Esophagus (tissue), 2 donors: ENCODE data around the gene COLGALT1. TPM values are rescaled to one million over a fixed set of nuclear protein-coding genes. Genes with fewer than 3 reads are reported as not detected.

Experiments
- H3K27ac ChIP-seq, 2 donors: one replicate each; pipeline ENCODE4 v1.5.1; 2013; ENCODE audit warnings: low read depth in 2 of 2, mild to moderate bottlenecking in 2 of 2, inconsistent platforms in 1 of 2, low read length in 1 of 2, moderate library complexity in 1 of 2
- H3K27me3 ChIP-seq, 2 donors: one replicate each; pipeline ENCODE4 v1.6.1; 2013; ENCODE audit warnings: low read length in 2 of 2, control low read depth in 1 of 2, mild to moderate bottlenecking in 1 of 2; ENCODE audit not compliant: insufficient read depth in 2 of 2, control insufficient read depth in 1 of 2
- H3K36me3 ChIP-seq, 2 donors: one replicate each; pipeline ENCODE4 v1.6.1; 2013; ENCODE audit warnings: low read length in 1 of 2; ENCODE audit not compliant: control insufficient read depth in 2 of 2, insufficient read depth in 2 of 2
- H3K4me1 ChIP-seq, 2 donors: one replicate each; pipeline ENCODE4 v1.6.1; 2013; ENCODE audit warnings: low read length in 1 of 2; ENCODE audit not compliant: control insufficient read depth in 2 of 2, insufficient read depth in 2 of 2
- H3K4me3 ChIP-seq, 2 donors: one replicate each; pipeline ENCODE4 v1.5.1; 2013; ENCODE audit warnings: low read length in 2 of 2, mild to moderate bottlenecking in 2 of 2, low read depth in 1 of 2, moderate library complexity in 1 of 2
- H3K9me3 ChIP-seq, 2 donors: one replicate each; pipeline ENCODE4 v1.6.1; 2013; ENCODE audit warnings: mild to moderate bottlenecking in 2 of 2, low read depth in 1 of 2, low read length in 1 of 2, moderate library complexity in 1 of 2; ENCODE audit not compliant: control insufficient read depth in 2 of 2, insufficient read depth in 1 of 2
- WGBS, 2 donors: extraction: QIAGEN DNeasy Blood & Tissue Kit; methylation state at CpG; one replicate each; pipeline ENCODE4 v1.1.7; 2013; 5-methylcytosine and 5-hydroxymethylcytosine counted together
- polyA plus RNA-seq, 2 donors: library from polyadenylated mRNA; stranded (reverse); fragments of 200-250 nt; gene quantifications; one replicate each; pipeline ENCODE4 v1.2.3, GENCODE V29; 2013
- donor health status: healthy with polysubstance abuse.
- donor health status: Bipolar disorder and iron deficiency.

The COLGALT1 gene
- polyA plus RNA-seq, 2 donors = 23.6 to 24.8 TPM

- Histone ChIP-seq H3K4me1 (peaks cover 5 to 8% of the 10 kb centered on the region in 2 donors), H3K27ac (no peak overlapping the region), H3K4me3 (no peak overlapping the region), H3K9me3 (peaks cover 0 to 3% of the 10 kb centered on the region in 2 donors), H3K36me3 (no peaks in the 10 kb centered on the region), H3K27me3 (no peaks in the 10 kb centered on the region)
- 54 to 58% methylated on average over 8 of the region's 8 CpGs for WGBS, 2 donors
These were observed 46.8 kb downstream of the COLGALT1 start for GRCh38 chr19:17602217-17602616.

GRCh38 chr19:17602872-17603510, 47.5 kb downstream of the COLGALT1 start:
- Histone ChIP-seq H3K4me1 (peaks cover 5 to 8% of the 10 kb centered on the region in 2 donors), H3K36me3 (no peaks in the 10 kb centered on the region), H3K27ac (no peak overlapping the region), H3K9me3 (peaks cover 0 to 3% of the 10 kb centered on the region in 2 donors), H3K27me3 (no peaks in the 10 kb centered on the region), H3K4me3 (no peak overlapping the region)
- 74 to 75% methylated on average over 7 of the region's 7 CpGs for WGBS, 2 donors

GRCh38 chr19:17604372-17605025, 49.0 kb downstream of the COLGALT1 start:
- no peaks in the 10 kb centered on the region for H3K27me3 ChIP-seq
- peaks cover 5 to 8% of the 10 kb centered on the region in 2 donors for H3K4me1 ChIP-seq
- H3K9me3 ChIP-seq = peaks cover 0 to 3% of the 10 kb centered on the region in 2 donors
- no peak overlapping the region for H3K4me3 ChIP-seq
- no peak overlapping the region for H3K27ac ChIP-seq
- 50 to 62% methylated on average over 8 of the region's 8 CpGs for WGBS, 2 donors
- H3K36me3 ChIP-seq = no peaks in the 10 kb centered on the region

GRCh38 chr19:17605117-17605516, 49.7 kb downstream of the COLGALT1 start:
- Histone ChIP-seq H3K4me1 (peaks cover 5 to 8% of the 10 kb centered on the region in 2 donors), H3K27ac (no peak overlapping the region), H3K27me3 (no peaks in the 10 kb centered on the region), H3K4me3 (no peak overlapping the region), H3K36me3 (no peaks in the 10 kb centered on the region), H3K9me3 (peaks cover 0 to 3% of the 10 kb centered on the region in 2 donors)
- 84 to 89% methylated on average over 8 of the region's 8 CpGs for WGBS, 2 donors

GRCh38 chr19:17605761-17606589, 50.5 kb downstream of the COLGALT1 start:
- no peak overlapping the region for H3K27ac ChIP-seq
- peak overlapping the region in 1 of 2 donors; percentile 32 for H3K4me3 ChIP-seq
- WGBS, 2 donors = 2 to 6% methylated on average over 79 to 85 of the region's 85 CpGs
- no peaks in the 10 kb centered on the region for H3K27me3 ChIP-seq
- H3K36me3 ChIP-seq = no peaks in the 10 kb centered on the region
- peaks cover 0 to 3% of the 10 kb centered on the region in 2 donors for H3K9me3 ChIP-seq
- H3K4me1 ChIP-seq = peaks cover 5 to 8% of the 10 kb centered on the region in 2 donors

GRCh38 chr19:17606590-17607185, 51.2 kb downstream of the COLGALT1 start:
- peaks cover 5 to 8% of the 10 kb centered on the region in 2 donors for H3K4me1 ChIP-seq
- WGBS, 2 donors = 19 to 22% methylated on average over 18 of the region's 18 CpGs
- peak overlapping the region in 1 of 2 donors; percentile 32 for H3K4me3 ChIP-seq
- H3K9me3 ChIP-seq = peaks cover 0 to 3% of the 10 kb centered on the region in 2 donors
- H3K36me3 ChIP-seq = no peaks in the 10 kb centered on the region
- H3K27ac ChIP-seq = no peak overlapping the region
- no peaks in the 10 kb centered on the region for H3K27me3 ChIP-seq

GRCh38 chr19:17607936-17608335, 52.5 kb downstream of the COLGALT1 start:
- Histone ChIP-seq H3K27me3 (no peaks in the 10 kb centered on the region), H3K36me3 (no peaks in the 10 kb centered on the region), H3K9me3 (peaks cover 0 to 3% of the 10 kb centered on the region in 2 donors), H3K4me3 (no peak overlapping the region), H3K27ac (no peak overlapping the region), H3K4me1 (peaks cover 5 to 8% of the 10 kb centered on the region in 2 donors)
- WGBS, 2 donors = 96% methylated on average over 9 of the region's 9 CpGs

- Histone ChIP-seq H3K4me3 (no peak overlapping the region), H3K27me3 (peaks cover 0 to 2% of the 10 kb centered on the region in 2 donors), H3K27ac (no peak overlapping the region), H3K4me1 (peaks cover 5 to 8% of the 10 kb centered on the region in 2 donors), H3K9me3 (peaks cover 0 to 3% of the 10 kb centered on the region in 2 donors), H3K36me3 (no peaks in the 10 kb centered on the region)
- 63 to 65% methylated on average over 7 of the region's 7 CpGs for WGBS, 2 donors
These were observed 54.9 kb downstream of the COLGALT1 start for GRCh38 chr19:17610384-17610783.
